HG03342 (cell line): Measurements from ENCODE around the gene PALD1.
"Not testable (repeated sequence)": the region's sequence is repeated elsewhere in the genome, so short reads cannot be mapped to it uniquely, and the experiment has no call there.

Source experiments
- ATAC-seq: cut with Tn5 transposase; IDR thresholded peaks from one replicate; pipeline ENCODE4 v1.9.1; 2021; ENCODE audit warnings: mild to moderate bottlenecking, moderate library complexity; ENCODE audit not compliant: unreplicated experiment

The PALD1 gene

DNA sequence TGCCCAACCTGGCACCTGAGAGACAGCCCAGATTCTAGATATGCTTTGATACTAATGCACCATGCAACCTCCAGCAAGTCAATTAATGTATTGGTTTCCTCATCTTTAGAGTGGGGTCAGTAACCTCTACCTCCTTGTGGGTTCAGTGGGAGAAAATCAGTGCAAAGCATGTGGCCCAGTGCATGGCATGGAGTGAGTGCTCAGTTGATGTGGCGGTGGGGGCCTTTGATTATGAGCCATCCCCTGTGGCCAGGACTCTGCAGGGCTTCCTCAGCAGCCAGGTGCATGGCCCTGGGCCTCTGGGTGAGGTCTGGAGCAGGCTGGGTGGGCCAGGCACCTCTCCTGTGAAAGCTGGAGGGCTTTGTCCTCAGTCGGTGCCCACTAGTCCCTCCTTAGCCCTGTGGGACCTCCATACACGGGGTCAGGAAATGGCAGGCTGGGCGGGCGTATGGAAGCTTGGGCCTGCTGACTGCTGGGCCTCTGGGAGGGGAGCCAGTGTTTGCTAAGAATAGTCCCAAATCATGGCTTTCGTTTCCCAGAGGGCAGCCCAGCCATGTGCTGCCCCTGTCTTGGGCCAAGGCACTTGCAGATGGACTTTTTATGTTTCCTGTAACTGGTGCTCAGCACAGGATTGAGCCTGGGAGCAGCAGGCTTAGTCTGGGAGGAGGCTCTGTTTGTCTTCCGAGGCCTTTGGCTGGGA, 3.4 kb downstream of the PALD1 start:
- ATAC-seq, result no peak

DNA sequence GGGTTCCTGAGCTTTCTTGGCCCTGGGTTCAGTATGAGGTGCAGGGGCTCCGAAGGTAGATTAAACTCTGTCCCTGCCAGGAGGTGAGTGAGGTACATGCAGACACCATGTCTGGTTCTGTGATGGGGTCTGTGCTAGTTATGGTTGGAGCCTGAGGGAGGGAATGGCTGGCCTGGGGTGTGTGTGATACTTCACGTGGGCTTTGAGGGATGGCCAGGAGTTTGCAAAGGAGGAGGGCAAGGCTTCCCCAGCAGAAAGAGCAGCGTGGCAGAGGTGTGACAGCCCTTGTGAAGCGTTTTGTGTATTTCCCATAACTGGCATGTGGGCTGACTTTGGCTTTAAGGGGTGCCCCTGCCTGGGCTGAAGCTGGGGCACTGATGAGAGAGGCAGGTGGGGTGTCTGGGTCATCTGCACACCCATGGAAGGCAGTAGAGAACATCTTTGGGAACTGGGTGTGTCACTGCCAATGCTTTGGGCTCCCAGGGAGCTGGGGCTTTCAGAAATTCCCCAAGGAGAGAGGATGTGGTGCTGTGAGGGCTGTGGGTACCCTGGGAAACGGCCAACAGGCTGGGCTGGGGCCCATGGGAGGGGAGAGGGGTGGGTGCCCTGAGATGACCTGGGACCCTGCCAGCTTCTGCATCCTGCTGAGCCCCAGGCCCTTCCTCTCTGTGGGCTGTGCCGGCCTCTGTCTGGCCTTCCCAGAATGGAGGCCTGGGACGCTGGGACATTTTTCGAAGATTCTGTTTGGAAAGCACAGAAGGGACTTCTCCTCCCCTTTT, 4.6 kb downstream of the PALD1 start:
- ATAC-seq, result no peak

DNA sequence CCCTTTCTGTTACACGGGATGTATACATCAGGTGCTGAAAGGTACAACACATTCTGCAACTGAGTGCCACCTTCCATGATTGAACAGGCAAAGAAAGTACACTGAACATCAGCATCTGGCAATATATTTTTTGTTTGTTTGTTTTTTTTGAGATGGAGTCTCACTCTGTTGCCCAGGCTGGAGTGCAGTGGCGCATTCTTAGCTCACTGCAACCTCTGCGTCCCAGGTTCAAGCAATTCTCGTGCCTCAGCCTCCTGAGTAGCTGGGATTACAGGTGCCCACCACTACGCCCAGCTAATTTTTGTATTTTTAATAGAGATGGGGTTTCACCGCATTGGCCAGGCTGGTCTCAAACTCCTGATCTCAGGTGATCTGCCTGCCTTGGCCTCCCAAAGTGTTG, 5.3 kb downstream of the PALD1 start:
- not testable (repeated sequence) for ATAC-seq

DNA sequence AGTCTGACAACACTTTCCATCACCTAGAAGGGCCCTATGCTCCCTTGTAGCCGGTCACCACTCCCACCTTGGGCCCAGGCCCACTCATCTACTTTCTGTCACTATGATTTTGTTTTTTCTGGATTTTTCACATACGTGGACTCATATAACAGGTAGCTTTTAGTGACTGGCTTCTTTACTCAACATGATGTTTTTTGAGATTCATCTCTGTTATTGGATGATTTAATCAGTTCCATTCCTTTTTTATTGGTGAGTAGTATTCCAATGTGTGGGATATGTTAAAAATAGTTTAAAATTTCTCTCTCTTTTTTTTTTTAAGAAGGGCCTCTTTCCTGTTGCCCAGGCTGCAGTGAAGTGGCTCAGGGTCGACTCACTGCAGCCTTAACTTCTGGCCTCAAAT, 9.3 kb downstream of the PALD1 start:
- ATAC-seq, result no peak

DNA sequence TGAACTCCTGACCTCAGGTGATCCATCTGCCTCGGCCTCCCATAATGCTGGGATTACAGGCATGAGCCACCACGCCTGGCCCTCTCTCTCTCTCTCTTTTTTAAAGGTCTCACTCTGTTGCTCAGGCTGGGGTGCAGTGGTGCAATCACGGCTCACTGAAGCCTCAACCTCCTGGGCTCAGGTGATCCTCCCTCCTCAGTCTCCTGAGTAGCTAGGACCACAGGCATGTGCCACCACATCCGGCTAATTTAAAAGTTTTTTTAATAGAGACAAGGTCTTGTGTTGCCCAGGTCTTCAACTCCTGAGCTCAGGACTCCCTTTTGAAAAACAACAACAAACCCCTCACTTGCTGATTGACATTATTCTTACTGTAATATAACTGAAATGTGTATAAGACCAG, 11.6 kb downstream of the PALD1 start:
- ATAC-seq, result no peak

DNA sequence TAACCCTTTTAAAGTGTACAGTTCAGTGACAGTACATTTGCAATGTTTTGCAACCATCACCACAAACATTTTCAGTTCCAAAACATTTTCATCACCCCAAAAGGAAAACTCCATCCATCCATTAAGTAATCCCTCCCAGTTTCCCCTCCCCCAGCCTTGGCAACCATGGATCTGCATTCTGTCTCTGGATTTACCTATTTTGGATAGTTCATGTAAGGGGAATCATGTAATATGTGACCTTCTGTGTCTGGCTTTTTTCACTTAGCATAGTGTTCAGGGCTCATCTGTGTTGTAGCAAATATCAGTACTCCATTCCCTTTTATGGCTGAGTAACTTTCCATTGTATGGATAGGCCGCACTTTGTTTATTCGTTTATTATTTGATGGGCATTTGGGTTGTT, 13.0 kb downstream of the PALD1 start:
- no peak for ATAC-seq

DNA sequence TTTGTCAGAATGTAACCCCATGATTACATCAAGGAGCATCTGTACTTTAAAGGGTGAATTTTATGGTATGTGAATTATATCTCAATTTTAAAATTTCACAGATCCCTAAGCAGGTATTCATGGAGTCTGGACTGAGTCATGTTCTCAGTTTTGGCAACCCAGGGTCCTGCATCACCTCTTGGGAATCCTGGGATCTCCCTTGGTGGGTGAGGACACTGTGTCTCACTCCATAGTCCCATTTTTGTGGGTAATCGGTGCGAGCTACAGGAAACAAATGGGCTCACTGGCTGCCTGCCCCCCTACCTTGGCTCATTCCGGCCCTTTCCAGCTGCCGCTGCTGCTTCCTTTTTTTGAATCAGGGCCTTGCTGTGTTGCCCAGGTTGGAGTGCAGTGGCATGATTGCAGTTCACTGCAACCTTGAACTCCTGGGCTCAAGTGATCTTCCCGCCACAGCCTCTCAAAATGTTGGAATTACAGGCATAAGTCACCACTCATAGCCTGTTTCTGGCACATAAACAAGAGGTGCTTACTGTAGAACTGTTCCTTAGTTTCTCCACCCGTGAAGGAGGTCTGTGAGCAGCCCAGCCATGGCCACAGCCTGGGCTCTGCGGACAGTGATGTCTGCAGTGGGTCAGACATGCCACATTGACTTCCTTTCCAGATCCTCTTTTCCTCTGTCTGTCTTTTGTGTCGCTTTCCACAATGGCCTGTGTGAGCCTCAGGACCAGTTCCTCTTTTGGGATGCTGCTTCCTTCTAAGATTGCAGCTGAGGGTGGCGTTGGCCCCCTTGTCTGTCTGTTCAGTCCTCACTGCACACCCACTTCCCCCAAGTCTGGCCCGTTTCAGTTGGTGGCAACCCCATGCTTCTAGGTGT, 14.5 kb downstream of the PALD1 start:
- no peak for ATAC-seq

DNA sequence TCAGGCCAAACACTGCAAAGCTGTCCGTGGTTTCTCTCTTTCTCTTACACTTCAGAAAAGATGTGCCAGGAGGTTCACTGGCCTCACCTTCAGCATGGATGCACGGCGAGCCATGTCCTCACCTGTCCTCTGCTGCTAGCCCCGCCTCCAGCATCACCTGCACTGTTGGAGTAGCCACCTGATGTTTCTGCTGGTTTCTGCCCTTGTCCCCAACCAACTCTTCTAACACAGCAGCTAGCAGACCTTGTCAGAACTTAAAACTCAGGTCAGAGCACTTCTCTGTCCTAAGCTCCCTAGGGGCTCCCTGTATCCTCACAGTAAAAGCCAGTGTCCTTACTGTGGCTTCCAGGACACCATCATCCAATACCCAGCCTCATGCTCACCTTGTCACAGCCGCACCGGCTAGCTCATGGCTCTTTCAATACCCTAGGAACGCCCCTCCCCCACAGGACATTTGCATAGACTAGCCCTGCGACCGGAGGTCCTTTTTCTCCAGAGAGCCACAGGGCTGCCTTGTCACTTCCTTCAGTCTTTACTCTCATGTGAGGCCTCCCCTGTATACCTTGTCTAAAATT, 15.2 kb downstream of the PALD1 start:
- peak; percentile 83 for ATAC-seq

DNA sequence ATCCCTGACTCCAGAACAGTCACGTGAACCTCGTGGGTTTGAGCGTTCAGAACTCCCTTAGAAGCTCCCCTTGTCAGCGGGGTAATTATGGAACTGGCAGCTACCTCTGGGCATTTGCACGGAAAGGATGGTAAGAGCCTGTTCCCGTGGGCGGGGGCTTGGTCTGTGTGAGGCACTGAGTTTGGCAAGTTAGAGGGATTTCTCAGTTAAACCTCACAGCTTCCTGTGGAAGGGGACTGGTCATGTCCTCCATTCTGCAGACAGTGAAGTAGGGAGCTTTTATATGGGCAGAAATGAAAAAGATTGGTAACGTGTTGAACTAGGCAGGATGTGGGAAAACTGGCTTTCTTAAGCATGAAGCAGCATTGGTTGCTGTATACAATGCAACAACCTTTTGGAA, 16.0 kb downstream of the PALD1 start:
- no peak for ATAC-seq

DNA sequence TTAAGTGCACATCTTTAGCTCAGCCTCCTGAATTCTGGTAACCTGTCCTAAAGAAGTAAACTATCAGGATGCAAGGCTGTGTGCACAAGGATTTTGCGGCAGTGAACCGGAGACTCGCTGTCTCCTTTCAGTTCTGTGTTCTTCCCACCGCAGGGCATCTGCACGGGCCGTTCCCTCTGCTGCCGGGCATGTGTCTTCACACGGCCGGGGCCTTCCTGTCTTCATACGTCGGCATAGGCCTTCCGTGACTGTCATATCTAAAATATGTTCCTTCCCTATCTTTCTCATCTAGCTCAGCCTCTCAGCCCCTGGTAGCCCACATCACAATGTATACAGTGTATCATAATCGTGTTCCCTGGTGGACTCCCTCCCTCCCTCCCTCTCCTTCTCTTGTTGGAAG, 16.4 kb downstream of the PALD1 start:
- no peak for ATAC-seq

DNA sequence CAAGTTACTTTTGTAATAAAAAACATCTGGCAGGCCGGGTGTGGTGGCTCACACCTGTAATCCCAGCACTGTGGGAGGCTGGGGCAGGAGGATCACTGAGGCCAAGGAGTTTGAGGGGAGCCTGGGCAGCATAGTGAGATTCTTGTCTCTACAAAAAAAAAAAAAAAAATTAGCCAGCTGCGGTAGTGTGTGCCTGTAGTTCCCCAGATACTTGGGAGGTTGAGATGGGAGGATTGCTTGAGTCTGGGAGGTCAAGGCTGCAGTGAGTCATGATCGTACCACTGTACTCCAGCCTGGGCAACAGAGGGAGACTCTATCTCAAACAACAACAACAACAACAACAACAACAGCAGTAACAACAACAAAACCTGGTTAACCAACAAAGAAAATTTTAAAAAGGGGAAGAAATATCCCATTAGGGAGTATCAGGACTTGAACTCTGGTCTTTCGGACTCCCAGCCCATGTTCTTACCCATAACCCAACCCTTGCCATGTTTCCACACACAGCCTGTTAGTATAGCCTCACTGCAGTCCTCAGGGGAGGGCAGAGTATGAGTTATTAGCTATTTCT, 17.2 kb downstream of the PALD1 start:
- ATAC-seq, result no peak

DNA sequence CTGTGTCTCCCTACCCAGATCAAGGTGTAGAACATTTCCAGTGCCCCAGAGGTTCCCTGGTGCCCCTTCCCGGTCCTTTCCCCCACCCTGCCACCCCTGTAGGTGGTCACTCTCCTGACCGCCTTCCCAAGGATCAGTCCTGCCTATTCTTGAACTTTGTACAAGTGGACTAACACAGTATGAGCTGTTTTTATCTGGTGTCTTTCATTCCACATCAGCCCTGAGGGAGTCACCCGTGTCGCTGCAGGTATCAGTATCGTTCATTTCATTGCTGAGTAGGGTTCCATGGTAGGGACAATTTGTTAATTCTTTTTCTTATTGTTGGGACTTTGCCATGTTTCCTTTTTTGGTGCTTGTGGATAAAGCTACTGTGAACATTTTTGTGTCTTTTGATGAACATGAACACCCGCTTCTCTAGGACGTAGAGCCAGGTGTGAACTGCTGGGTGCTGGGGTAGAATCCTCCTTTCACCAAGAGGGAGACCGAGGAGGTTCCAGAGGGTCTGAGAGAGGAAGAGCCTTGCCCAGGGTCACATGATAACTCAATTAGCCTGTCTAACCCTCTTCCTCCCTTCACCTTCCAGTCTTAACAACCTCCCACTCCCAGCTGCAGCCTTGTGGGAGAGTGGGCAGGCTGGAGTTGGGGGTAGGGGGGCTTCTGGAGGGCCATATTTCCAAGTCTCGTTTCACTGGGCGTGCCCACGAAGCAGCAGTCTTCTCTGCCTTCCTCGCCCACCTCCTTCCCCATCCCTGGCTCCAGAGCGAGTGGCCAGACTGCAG, 18.0 kb downstream of the PALD1 start:
- ATAC-seq, result no peak

DNA sequence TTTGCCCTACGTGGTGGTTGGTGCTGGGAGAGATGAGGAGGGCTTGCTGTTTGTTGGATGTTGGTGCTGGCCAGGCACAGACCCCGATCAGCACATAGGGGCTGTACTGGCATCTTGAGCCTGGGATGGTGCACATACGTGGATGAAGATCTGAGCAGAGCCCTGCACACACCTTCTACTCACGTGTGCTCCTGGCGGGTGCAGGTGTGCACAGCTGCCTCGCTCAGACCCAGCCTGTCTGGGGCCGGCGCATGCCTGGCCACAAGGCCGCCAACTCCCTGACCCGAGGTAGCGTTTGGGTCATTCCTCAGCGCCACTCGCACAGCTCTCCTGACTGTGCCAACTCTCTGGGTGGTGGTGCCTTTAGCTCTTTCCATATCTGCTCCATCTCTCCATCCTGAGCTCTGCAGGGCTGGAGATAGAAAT, 18.6 kb downstream of the PALD1 start:
- ATAC-seq, result no peak

DNA sequence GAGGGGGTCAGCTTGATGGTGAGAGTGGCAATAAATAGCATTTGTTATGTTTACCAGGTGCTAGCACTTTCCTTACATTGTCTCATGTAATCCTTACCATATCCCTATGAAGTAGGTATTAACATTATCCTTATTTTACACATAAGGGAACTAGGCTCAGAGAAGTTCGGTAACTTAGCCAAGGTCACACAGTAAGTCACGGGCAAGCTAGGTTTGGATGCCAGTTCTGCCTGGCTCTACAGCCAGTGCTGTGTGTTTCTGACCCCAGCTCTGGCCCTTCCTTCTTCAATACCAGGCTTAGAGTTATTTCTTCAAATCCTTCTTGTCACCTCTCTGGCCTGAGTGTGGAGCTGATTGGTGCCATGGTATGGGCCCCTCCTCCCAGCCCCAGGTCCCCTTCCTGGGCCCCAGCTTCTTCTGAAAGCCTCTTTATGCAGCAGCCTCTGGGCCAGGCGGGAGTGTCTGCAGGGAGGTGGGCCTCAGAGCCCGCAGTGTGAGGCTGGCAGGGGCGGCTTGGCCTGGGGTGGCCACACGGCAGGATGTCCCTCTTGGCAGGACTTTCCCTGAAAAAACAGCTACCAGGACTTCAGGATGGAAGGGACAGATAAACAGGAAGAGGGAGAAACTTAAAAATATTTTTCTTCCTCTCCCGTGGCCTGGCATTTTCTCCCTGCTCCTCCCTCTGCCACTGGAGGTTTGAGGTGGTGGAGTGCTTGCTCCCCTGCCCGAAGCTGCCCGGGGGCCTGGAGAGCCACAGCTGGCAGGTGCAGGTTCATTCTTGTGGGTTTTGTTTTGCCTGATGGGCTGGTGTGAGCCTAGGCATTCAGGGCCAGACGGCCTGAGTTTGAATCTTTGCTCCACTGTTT, 20.6 kb downstream of the PALD1 start:
- no peak for ATAC-seq

DNA sequence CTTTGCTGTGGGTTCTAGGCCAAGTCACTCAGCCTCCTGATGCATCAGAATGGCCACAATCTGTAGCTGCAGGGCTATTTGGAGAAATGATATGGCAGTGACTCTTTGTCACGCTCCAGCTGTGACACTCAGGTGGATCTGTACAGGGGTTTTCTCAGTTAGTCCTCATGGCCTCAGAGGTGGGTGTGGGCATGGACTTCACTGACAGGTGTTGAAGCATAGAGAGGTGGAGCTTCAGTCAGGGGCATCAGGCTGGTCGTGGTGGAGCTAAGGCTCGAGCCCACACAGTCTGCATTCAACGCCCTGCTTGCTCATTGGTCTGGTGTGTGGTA, 21.2 kb downstream of the PALD1 start:
- ATAC-seq, result no peak

DNA sequence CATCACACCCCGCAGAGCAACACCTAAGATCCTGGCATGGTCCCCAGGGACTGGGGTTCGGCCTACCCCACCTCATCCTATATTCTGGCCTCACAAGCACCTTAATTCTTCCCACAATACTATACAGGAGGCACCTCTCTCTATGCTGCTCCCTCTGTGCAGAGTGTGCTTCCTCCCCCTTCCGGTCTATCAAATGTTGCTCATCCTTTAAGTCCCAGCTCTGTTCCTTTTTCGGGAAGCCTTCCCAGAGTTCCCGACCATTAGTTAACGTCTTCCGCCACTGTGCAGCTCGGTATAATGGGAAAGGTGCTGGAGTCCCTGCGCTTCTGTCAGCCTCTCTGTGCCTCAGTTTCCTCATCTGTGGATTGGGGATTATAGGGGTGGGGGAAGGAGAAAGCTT, 21.8 kb downstream of the PALD1 start:
- no peak for ATAC-seq

DNA sequence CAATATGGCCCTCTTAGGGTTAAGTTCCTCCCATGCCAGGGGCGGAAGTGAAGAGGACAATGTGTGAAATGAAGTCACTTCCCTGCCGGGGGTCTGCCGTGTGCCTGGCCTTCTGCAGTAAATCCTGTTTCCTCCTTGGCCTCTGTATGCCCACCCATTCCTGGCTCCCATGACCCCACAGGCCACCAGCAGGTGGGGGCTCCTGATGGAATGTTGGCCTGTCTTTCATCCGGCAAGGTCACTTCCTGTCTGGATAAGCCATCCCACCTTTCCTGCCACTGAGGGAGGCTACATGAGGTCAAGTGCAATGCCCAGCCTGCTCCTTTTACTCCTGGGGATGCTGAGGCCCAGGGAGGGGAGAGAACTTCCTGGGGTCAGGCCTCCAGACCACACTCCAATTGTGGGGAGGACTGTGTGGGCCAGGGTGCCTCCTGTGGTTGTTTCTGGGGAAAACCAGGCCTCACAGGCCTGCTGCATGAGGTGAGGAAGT, 22.3 kb downstream of the PALD1 start:
- ATAC-seq, result no peak

DNA sequence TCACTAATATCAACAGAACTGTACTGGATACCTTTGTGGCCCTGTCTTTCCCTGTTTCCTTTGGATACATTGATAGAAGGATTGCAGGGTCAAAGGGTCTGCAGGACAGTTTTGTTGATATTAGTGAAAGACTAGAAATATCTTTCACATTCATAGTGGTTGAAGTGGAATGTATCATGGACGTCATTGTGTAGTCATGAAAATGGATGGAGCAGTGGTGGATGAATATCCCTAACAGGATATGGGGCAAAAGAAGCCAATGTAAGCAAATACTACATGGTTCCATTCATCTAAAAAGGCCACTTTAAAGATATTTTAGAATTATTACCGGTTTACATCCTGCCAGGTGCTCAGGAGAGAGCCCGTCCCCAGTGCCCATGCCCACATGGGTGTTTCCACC, 23.8 kb downstream of the PALD1 start:
- ATAC-seq, result no peak

DNA sequence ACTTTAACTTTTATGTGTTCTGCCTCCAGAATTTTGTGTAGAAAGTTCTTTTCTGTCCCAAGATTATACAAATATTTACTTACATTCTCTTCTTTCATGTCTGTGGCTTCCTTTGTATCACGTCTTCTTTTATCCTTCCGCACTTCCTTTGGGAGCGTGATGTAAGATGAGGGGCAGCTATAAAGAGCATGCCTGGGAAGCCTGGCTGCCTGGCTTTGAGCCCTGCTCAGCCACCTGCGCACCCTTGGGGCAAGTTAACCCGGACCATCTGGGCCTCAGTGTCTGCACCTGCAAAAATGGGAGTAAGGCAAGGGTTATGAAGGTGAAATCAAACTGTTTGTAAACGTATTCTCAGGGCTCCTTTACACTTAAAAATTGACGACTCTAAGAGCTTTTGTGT, 25.2 kb downstream of the PALD1 start:
- ATAC-seq, result no peak
